Measurements from ENCODE around the gene GPR3.
A peak's percentile ranks its signal among the peaks of the same experiment; 100 is the strongest.

DNA sequence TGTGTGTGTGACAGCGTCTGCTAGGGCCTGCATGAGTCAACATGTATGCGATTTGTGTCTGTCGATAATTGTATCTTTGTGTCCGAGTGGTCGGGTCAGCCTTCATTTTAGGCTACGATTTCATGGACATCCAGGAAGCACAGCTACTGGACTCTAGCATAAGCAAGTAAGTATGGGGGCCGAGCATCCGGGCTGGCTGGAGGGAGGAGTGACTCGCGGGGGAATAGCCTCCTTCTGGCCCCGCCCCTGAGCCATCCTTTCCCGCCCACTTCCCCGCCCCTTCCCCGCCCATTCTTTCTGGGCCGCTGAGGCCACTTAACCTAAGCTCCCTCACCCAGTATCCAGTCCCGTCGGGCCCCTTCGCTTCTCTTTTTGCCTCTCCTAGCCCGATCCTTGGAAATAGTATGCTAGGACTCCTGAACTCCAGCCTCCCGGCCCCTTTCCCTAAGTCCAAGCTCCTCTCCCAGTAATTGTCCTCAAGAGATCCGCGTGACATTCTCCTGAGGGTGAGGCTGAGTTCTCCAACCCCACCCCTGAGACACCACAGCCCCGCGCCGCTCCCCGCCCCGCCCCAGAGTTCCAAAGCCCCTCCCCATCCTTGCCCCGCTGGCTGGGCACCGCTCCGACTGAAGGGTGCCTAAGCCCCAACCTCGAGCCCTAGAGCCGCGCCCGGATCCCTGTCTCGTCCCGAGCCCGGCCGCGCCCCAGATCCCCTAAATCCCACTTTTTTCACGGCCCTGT is 26.9 kb upstream of the GPR3 start:
- no peak for TF ChIP-seq CEBPB (IDR thresholded peaks at IDR 0.05)
- no peak for TF ChIP-seq YY1 (IDR thresholded peaks at IDR 0.05; ENCODE audit: low read depth)
- TF ChIP-seq EP300 (IDR thresholded peaks at IDR 0.05; ENCODE audit: borderline replicate concordance) = peak; percentile 58; the same call in 1 of the 2 replicates
- TF ChIP-seq NFIC (IDR thresholded peaks at IDR 0.05) = no peak
- no peak for TF ChIP-seq FOXM1 (IDR thresholded peaks at IDR 0.05; ENCODE audit: borderline replicate concordance, low read depth)
- TF ChIP-seq REST (IDR thresholded peaks at IDR 0.05; ENCODE audit: low read depth) = no peak

All from Ishikawa (cell line).